ENCODE measurements around the gene TAF1. TPM values are rescaled to one million over a fixed set of nuclear protein-coding genes. Genes with fewer than 3 reads are reported as not detected.

Gene TAF1
- total and polyA plus RNA-seq, 2 experiments from 2014 or later, result 6.7 to 26.9 TPM

DNA sequence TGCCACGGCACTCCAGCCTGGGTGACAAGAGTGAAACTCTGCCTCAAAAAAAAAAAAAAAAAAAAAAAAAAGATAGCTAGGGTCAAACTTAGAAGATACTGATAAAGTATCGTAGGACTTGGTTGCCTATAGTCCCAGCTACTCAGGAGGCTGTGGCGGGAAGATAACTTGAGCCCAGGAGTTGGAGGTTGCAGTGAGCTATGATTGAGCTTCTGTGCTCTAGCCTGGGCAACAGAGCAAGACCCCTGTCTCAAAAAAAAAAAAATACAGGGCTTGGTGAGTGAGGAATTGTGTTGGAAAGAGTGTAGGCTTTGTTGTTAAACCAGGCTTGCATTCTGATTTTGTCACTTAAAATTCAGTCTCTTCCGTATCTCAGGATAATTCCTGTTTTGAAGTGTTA is 6.2 kb downstream of the TAF1 start:
- H3K4me1 Mint-ChIP-seq, result peaks cover under 1% of the 10 kb centered on the region; the same call in 2 of the 3 replicates
- no peak overlapping the region for H3K27ac Mint-ChIP-seq
- Histone ChIP-seq H3K9me2 (ENCODE audit: insufficient read depth) (no peaks in the 10 kb centered on the region), H3F3A (replicated peaks; ENCODE audit: low read depth) (no peaks in the 10 kb centered on the region), H2AFZ (no peak overlapping the region), H3K36me3 (ENCODE audit: insufficient read depth) (peaks cover 9% of the 10 kb centered on the region), H4K20me1 (replicated peaks; ENCODE audit: insufficient read depth) (no peaks in the 10 kb centered on the region; the same call in 1 of the 2 replicates), H3K79me2 (replicated peaks; ENCODE audit: insufficient read depth) (peaks cover 38% of the 10 kb centered on the region), H3K4me2 (no peak overlapping the region), H3K4me1 (ENCODE audit: insufficient read depth) (no peaks in the 10 kb centered on the region), H3K4me3 (no peak overlapping the region), H3K27ac (ENCODE audit: low read depth) (no peak overlapping the region), H3K27me3 (ENCODE audit: insufficient read depth) (no peaks in the 10 kb centered on the region)
- peaks cover 75% of the 10 kb centered on the region for H3K36me3 Mint-ChIP-seq (ENCODE audit: low read depth)
- no peak overlapping the region for H3K4me3 Mint-ChIP-seq
- ATAC-seq (no peak), DNase-seq (ENCODE audit: low spot score) (no peak)
- H3K27me3 Mint-ChIP-seq (ENCODE audit: insufficient read depth, low read depth, poor library complexity), result peaks cover 2% of the 10 kb centered on the region
- TF ChIP-seq ZNF114 (CRISPR knock-in tag; IDR thresholded peaks at IDR 0.05), result no peak
- TF ChIP-seq, protein P1, sequence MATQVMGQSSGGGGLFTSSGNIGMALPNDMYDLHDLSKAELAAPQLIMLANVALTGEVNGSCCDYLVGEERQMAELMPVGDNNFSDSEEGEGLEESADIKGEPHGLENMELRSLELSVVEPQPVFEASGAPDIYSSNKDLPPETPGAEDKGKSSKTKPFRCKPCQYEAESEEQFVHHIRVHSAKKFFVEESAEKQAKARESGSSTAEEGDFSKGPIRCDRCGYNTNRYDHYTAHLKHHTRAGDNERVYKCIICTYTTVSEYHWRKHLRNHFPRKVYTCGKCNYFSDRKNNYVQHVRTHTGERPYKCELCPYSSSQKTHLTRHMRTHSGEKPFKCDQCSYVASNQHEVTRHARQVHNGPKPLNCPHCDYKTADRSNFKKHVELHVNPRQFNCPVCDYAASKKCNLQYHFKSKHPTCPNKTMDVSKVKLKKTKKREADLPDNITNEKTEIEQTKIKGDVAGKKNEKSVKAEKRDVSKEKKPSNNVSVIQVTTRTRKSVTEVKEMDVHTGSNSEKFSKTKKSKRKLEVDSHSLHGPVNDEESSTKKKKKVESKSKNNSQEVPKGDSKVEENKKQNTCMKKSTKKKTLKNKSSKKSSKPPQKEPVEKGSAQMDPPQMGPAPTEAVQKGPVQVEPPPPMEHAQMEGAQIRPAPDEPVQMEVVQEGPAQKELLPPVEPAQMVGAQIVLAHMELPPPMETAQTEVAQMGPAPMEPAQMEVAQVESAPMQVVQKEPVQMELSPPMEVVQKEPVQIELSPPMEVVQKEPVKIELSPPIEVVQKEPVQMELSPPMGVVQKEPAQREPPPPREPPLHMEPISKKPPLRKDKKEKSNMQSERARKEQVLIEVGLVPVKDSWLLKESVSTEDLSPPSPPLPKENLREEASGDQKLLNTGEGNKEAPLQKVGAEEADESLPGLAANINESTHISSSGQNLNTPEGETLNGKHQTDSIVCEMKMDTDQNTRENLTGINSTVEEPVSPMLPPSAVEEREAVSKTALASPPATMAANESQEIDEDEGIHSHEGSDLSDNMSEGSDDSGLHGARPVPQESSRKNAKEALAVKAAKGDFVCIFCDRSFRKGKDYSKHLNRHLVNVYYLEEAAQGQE (IDR thresholded peaks at IDR 0.05; ENCODE audit: unreplicated experiment), result no peak
- TF ChIP-seq, protein P2, sequence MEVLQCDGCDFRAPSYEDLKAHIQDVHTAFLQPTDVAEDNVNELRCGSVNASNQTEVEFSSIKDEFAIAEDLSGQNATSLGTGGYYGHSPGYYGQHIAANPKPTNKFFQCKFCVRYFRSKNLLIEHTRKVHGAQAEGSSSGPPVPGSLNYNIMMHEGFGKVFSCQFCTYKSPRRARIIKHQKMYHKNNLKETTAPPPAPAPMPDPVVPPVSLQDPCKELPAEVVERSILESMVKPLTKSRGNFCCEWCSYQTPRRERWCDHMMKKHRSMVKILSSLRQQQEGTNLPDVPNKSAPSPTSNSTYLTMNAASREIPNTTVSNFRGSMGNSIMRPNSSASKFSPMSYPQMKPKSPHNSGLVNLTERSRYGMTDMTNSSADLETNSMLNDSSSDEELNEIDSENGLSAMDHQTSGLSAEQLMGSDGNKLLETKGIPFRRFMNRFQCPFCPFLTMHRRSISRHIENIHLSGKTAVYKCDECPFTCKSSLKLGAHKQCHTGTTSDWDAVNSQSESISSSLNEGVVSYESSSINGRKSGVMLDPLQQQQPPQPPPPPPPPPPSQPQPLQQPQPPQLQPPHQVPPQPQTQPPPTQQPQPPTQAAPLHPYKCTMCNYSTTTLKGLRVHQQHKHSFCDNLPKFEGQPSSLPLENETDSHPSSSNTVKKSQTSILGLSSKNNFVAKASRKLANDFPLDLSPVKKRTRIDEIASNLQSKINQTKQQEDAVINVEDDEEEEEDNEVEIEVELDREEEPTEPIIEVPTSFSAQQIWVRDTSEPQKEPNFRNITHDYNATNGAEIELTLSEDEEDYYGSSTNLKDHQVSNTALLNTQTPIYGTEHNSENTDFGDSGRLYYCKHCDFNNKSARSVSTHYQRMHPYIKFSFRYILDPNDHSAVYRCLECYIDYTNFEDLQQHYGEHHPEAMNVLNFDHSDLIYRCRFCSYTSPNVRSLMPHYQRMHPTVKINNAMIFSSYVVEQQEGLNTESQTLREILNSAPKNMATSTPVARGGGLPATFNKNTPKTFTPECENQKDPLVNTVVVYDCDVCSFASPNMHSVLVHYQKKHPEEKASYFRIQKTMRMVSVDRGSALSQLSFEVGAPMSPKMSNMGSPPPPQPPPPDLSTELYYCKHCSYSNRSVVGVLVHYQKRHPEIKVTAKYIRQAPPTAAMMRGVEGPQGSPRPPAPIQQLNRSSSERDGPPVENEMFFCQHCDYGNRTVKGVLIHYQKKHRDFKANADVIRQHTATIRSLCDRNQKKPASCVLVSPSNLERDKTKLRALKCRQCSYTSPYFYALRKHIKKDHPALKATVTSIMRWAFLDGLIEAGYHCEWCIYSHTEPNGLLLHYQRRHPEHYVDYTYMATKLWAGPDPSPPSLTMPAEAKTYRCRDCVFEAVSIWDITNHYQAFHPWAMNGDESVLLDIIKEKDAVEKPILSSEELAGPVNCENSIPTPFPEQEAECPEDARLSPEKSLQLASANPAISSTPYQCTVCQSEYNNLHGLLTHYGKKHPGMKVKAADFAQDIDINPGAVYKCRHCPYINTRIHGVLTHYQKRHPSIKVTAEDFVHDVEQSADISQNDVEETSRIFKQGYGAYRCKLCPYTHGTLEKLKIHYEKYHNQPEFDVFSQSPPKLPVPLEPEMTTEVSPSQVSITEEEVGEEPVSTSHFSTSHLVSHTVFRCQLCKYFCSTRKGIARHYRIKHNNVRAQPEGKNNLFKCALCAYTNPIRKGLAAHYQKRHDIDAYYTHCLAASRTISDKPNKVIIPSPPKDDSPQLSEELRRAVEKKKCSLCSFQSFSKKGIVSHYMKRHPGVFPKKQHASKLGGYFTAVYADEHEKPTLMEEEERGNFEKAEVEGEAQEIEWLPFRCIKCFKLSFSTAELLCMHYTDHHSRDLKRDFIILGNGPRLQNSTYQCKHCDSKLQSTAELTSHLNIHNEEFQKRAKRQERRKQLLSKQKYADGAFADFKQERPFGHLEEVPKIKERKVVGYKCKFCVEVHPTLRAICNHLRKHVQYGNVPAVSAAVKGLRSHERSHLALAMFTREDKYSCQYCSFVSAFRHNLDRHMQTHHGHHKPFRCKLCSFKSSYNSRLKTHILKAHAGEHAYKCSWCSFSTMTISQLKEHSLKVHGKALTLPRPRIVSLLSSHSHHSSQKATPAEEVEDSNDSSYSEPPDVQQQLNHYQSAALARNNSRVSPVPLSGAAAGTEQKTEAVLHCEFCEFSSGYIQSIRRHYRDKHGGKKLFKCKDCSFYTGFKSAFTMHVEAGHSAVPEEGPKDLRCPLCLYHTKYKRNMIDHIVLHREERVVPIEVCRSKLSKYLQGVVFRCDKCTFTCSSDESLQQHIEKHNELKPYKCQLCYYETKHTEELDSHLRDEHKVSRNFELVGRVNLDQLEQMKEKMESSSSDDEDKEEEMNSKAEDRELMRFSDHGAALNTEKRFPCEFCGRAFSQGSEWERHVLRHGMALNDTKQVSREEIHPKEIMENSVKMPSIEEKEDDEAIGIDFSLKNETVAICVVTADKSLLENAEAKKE (CRISPR knock-in tag; IDR thresholded peaks at IDR 0.05), result no peak
- TF ChIP-seq, protein P3, sequence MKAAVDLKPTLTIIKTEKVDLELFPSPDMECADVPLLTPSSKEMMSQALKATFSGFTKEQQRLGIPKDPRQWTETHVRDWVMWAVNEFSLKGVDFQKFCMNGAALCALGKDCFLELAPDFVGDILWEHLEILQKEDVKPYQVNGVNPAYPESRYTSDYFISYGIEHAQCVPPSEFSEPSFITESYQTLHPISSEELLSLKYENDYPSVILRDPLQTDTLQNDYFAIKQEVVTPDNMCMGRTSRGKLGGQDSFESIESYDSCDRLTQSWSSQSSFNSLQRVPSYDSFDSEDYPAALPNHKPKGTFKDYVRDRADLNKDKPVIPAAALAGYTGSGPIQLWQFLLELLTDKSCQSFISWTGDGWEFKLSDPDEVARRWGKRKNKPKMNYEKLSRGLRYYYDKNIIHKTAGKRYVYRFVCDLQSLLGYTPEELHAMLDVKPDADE (IDR thresholded peaks at IDR 0.05), result no peak
- TF ChIP-seq STAT1 (IDR thresholded peaks at IDR 0.05; ENCODE audit: unreplicated experiment), result no peak
- no peaks in the 10 kb centered on the region for H3K9me3 Mint-ChIP-seq
